ENCODE results near the gene TICAM2. TPM values are rescaled to one million over a fixed set of nuclear protein-coding genes. Genes with fewer than 3 reads are reported as not detected.

TICAM2 gene
- total and polyA plus RNA-seq, 2 of the 8 experiments (the other 6 are each of a cell fraction or from before 2014, with no cell fraction given): 0.02 TPM; not detected in 1

GRCh38 chr5:115561176-115561575 is 41.1 kb downstream of the TICAM2 start:
- WGBS, 2 experiments (ENCODE audit: extremely low coverage in 1 of 2, insufficient coverage in 1 of 2, insufficient read length in 1 of 2, insufficient replicate concordance in 2 of 2, low coverage in 1 of 2, low lambda C conversion rate in 2 of 2, missing lambda C conversion rate in 1 of 2): 87 to 100% methylated on average over 1 to 3 of the region's 3 CpGs
- Histone ChIP-seq H3K18ac (ENCODE audit: extremely low read depth, low read length) (no peak overlapping the region), H2BK120ac (replicated peaks; ENCODE audit: low read depth, low read length) (no peak overlapping the region), H4K8ac (ENCODE audit: extremely low read depth, insufficient read depth, low read length) (no peak overlapping the region), H3K27me3 (replicated peaks in 1 of 4; ENCODE audit: control insufficient read depth in 3 of 4, extremely low read depth in 1 of 4, insufficient read depth in 3 of 4, low read length in 3 of 4) (no peaks in the 10 kb centered on the region), H3K79me1 (ENCODE audit: low read depth, low read length) (no peaks in the 10 kb centered on the region), H3K23ac (ENCODE audit: insufficient read length) (no peak overlapping the region), H2BK20ac (ENCODE audit: low read length) (no peak overlapping the region), H3K36me3 (ENCODE audit: control insufficient read depth in 2 of 4, insufficient read depth in 4 of 4, low read length in 3 of 4) (no peaks in the 10 kb centered on the region), H2BK15ac (ENCODE audit: low read length) (no peak overlapping the region), H3K9ac (replicated peaks in 1 of 4; ENCODE audit: extremely low read depth in 1 of 4, low read depth in 3 of 4, low read length in 3 of 4) (no peak overlapping the region), H2BK12ac (ENCODE audit: low read depth, low read length) (no peak overlapping the region), H2AK5ac (ENCODE audit: low read depth, low read length) (no peak overlapping the region), H3K79me2 (ENCODE audit: control insufficient read depth in 1 of 2, insufficient read depth in 2 of 2, low read length in 2 of 2) (no peaks in the 10 kb centered on the region), H3K9me3 (ENCODE audit: insufficient read depth in 2 of 2, low read depth in 1 of 2, low read length in 1 of 2) (no peaks in the 10 kb centered on the region), H3K23me2 (ENCODE audit: low read depth, low read length) (no peaks in the 10 kb centered on the region), H2AFZ (ENCODE audit: low read length) (no peak overlapping the region), H4K91ac (replicated peaks; ENCODE audit: insufficient read length, low read length) (no peak overlapping the region), H3K4ac (replicated peaks; ENCODE audit: insufficient read length, low read depth, low read length) (no peak overlapping the region), H3K4me1 (replicated peaks in 1 of 4; ENCODE audit: control insufficient read depth in 3 of 4, insufficient read depth in 4 of 4, low read length in 3 of 4) (peaks cover 3 to 6% (median 3%) of the 10 kb centered on the region in 4 experiments; a peak in 6 of 7 replicates), H3K27ac (ENCODE audit: low read depth, low read length) (no peak overlapping the region), H3K56ac (replicated peaks; ENCODE audit: insufficient read length, low read depth, low read length) (no peak overlapping the region), H4K5ac (ENCODE audit: insufficient read length, low read depth, low read length) (no peak overlapping the region), H4K20me1 (replicated peaks in 1 of 2; ENCODE audit: control insufficient read depth in 1 of 2, insufficient read depth in 2 of 2, low read length in 2 of 2) (no peaks in the 10 kb centered on the region), H2BK5ac (ENCODE audit: low read depth, low read length) (no peak overlapping the region), H3K4me3 (ENCODE audit: extremely low read depth in 1 of 4, insufficient read depth in 2 of 4, low read depth in 3 of 4, low read length in 4 of 4) (no peak overlapping the region), H3K4me2 (ENCODE audit: insufficient read depth in 1 of 2, low read depth in 2 of 2, low read length in 2 of 2) (no peak overlapping the region), H3K14ac (ENCODE audit: insufficient read length) (no peak overlapping the region)
- DNase-seq (ENCODE audit: low read depth in 1 of 2, low spot score in 2 of 2) (no peak), FAIRE-seq (no peak)
- CTCF ChIA-PET (ENCODE audit: partially characterized antibody): interaction anchor here (0.6 to 2.4 kb wide), 5 partner anchors 10 to 251 kb away, joined by 3 to 14 read pairs (median 6); no protein-coding TSS in a partner anchor
- POLR2A ChIA-PET (ENCODE audit: partially characterized antibody): interaction anchor here (2.4 kb wide), 1 partner anchor 16 kb away, joined by 9 read pairs; the partner anchor contains the start of gene FEM1C
- no peak for TF ChIP-seq EP300 (IDR thresholded peaks at IDR 0.05; ENCODE audit: borderline replicate concordance in 1 of 2, low read depth in 2 of 2, low read length in 2 of 2)
- TF ChIP-seq POLR2A (IDR thresholded peaks at IDR 0.05; ENCODE audit: control extremely low read depth in 1 of 2, low read depth in 2 of 2, low read length in 2 of 2): no peak
- TF ChIP-seq TCF12 (IDR thresholded peaks at IDR 0.05; ENCODE audit: low read depth, low read length): no peak
- no peak for TF ChIP-seq SP1 (IDR thresholded peaks at IDR 0.05; ENCODE audit: low read depth, low read length)
- TF ChIP-seq CBX8 (IDR thresholded peaks at IDR 0.05; ENCODE audit: borderline replicate concordance, low read depth, low read length): no peak
- TF ChIP-seq BACH1 (IDR thresholded peaks at IDR 0.05; ENCODE audit: low read length): no peak
- no peak for TF ChIP-seq RXRA (IDR thresholded peaks at IDR 0.05; ENCODE audit: insufficient read depth, low read depth, low read length)
- no peak for TF ChIP-seq SIRT6 (IDR thresholded peaks at IDR 0.05; ENCODE audit: low read length)
- no peak for TF ChIP-seq E2F6 (IDR thresholded peaks at IDR 0.05)
- no peak for TF ChIP-seq KDM1A (IDR thresholded peaks at IDR 0.05; ENCODE audit: borderline replicate concordance, low read length)
- no peak for TF ChIP-seq SUZ12 (IDR thresholded peaks at IDR 0.05; ENCODE audit: low read length)

All from H1 (cell line).